Measurements from ENCODE around the gene TTLL1. TPM values are rescaled to one million over a fixed set of nuclear protein-coding genes. Genes with fewer than 3 reads are reported as not detected.

Gene TTLL1
- total RNA-seq, 4 donors from 2014 or later: 1.1 to 3.8 (median 2.8) TPM

GRCh38 chr22:43085658-43086606, 3.3 kb downstream of the TTLL1 start:
- WGBS, 2 donors (ENCODE audit: low coverage in 1 of 2): 59 to 66% methylated on average over 5 to 19 of the region's 19 CpGs
- no peaks in the 10 kb centered on the region for H3K36me3 ChIP-seq
- H3K27ac ChIP-seq: peak overlapping the region; percentile 56 to 68 (median 58)
- intact Hi-C loops (cut with DNase I; ENCODE audit: low total_unique reads) (no loop called here), in situ Hi-C loops (cut with MboI; ENCODE audit: low pct_ligation_motif_present in 1 of 4, low pct_unique_long_range_greater_than_20kb in 1 of 4, low sequenced_read_pairs in 3 of 4) (no loop called here)
- DNase-seq: peak; percentile 43
- H3K4me1 ChIP-seq: peaks cover 0 to 22% (median 12%) of the 10 kb centered on the region in 4 donors
- no peaks in the 10 kb centered on the region for H3K9me3 ChIP-seq
- TF ChIP-seq CTCF (IDR thresholded peaks at IDR 0.05): no peak
- no peak for TF ChIP-seq EP300 (IDR thresholded peaks at IDR 0.05; ENCODE audit: low read depth)
- TF ChIP-seq POLR2A (IDR thresholded peaks at IDR 0.05): no peak
- TF ChIP-seq POLR2AphosphoS5 (IDR thresholded peaks at IDR 0.05): no peak
- no peaks in the 10 kb centered on the region for H3K27me3 ChIP-seq
- H3K4me3 ChIP-seq: no peak overlapping the region

- H3K27me3 ChIP-seq: no peaks in the 10 kb centered on the region
- no peaks in the 10 kb centered on the region for H3K9me3 ChIP-seq
- DNase-seq: no peak
- H3K4me3 ChIP-seq: no peak overlapping the region
- no peaks in the 10 kb centered on the region for H3K36me3 ChIP-seq
- intact Hi-C loops (cut with DNase I; ENCODE audit: low total_unique reads): no loop called here
- in situ Hi-C loops (cut with MboI; ENCODE audit: low pct_ligation_motif_present in 1 of 4, low pct_unique_long_range_greater_than_20kb in 1 of 4, low sequenced_read_pairs in 3 of 4): no loop called here
- H3K27ac ChIP-seq: no peak overlapping the region
- 90% methylated on average over 2 to 4 of the region's 4 CpGs for WGBS, 2 donors (ENCODE audit: low coverage in 1 of 2)
- TF ChIP-seq POLR2A (IDR thresholded peaks at IDR 0.05) (no peak), EP300 (IDR thresholded peaks at IDR 0.05; ENCODE audit: low read depth) (no peak), POLR2AphosphoS5 (IDR thresholded peaks at IDR 0.05) (no peak), CTCF (IDR thresholded peaks at IDR 0.05) (no peak)
- H3K4me1 ChIP-seq: peaks cover 0 to 24% (median 5%) of the 10 kb centered on the region in 4 donors
These were observed 7.2 kb downstream of the TTLL1 start for GRCh38 chr22:43081968-43082367.

- H3K9me3 ChIP-seq: no peaks in the 10 kb centered on the region
- intact Hi-C loops (cut with DNase I; ENCODE audit: low total_unique reads): no loop called here
- no peaks in the 10 kb centered on the region for H3K36me3 ChIP-seq
- DNase-seq: no peak
- peaks cover 0 to 16% (median 3%) of the 10 kb centered on the region in 4 donors for H3K4me1 ChIP-seq
- no peaks in the 10 kb centered on the region for H3K27me3 ChIP-seq
- no peak overlapping the region for H3K4me3 ChIP-seq
- TF ChIP-seq POLR2AphosphoS5 (IDR thresholded peaks at IDR 0.05) (no peak), POLR2A (IDR thresholded peaks at IDR 0.05) (no peak), CTCF (IDR thresholded peaks at IDR 0.05) (no peak), EP300 (IDR thresholded peaks at IDR 0.05; ENCODE audit: low read depth) (no peak)
- in situ Hi-C loops (cut with MboI; ENCODE audit: low pct_ligation_motif_present in 1 of 4, low pct_unique_long_range_greater_than_20kb in 1 of 4, low sequenced_read_pairs in 3 of 4): no loop called here
- 63% methylated on average over 2 of the region's 2 CpGs; no CpG with 5 or more reads in 1 of the 2 donors for WGBS, 2 donors (ENCODE audit: low coverage in 1 of 2)
- H3K27ac ChIP-seq: peak overlapping the region in 1 of 4 donors; percentile 6
These were observed 8.6 kb downstream of the TTLL1 start for GRCh38 chr22:43080616-43081015.

GRCh38 chr22:43079742-43080141, 9.4 kb downstream of the TTLL1 start:
- no peak overlapping the region for H3K27ac ChIP-seq
- TF ChIP-seq POLR2A (IDR thresholded peaks at IDR 0.05) (no peak), CTCF (IDR thresholded peaks at IDR 0.05) (no peak), POLR2AphosphoS5 (IDR thresholded peaks at IDR 0.05) (no peak), EP300 (IDR thresholded peaks at IDR 0.05; ENCODE audit: low read depth) (no peak)
- intact Hi-C loops (cut with DNase I; ENCODE audit: low total_unique reads) (no loop called here), in situ Hi-C loops (cut with MboI; ENCODE audit: low pct_ligation_motif_present in 1 of 4, low pct_unique_long_range_greater_than_20kb in 1 of 4, low sequenced_read_pairs in 3 of 4) (no loop called here)
- no peaks in the 10 kb centered on the region for H3K36me3 ChIP-seq
- no peak for DNase-seq
- no peaks in the 10 kb centered on the region for H3K27me3 ChIP-seq
- no peak overlapping the region for H3K4me3 ChIP-seq
- 87% methylated on average over 14 of the region's 14 CpGs; no CpG with 5 or more reads in 1 of the 2 donors for WGBS, 2 donors (ENCODE audit: low coverage in 1 of 2)
- H3K9me3 ChIP-seq: no peaks in the 10 kb centered on the region
- peaks cover 0 to 13% (median 3%) of the 10 kb centered on the region in 4 donors for H3K4me1 ChIP-seq
